ENCODE measurements around the gene NOL4L.

Gene NOL4L

GRCh38 chr20:32603046-32603726 is 18.1 kb upstream of the NOL4L start:
- Histone ChIP-seq H3K4ac (ENCODE audit: low read depth, low read length) (no peak overlapping the region), H3K56ac (ENCODE audit: low read length) (no peak overlapping the region)

GRCh38 chr20:32602273-32602672 is 17.1 kb upstream of the NOL4L start:
- Histone ChIP-seq H3K79me2 (ENCODE audit: control insufficient read depth, insufficient read depth, low read length) (no peaks in the 10 kb centered on the region), H3K23ac (ENCODE audit: low read length) (no peak overlapping the region), H4K8ac (ENCODE audit: low read depth, low read length) (no peak overlapping the region), H2AK5ac (ENCODE audit: low read length) (no peak overlapping the region), H3K27ac (ENCODE audit: low read depth, low read length) (no peak overlapping the region), H3K4me3 (ENCODE audit: low read length) (no peak overlapping the region), H3K79me1 (ENCODE audit: low read length) (no peaks in the 10 kb centered on the region), H3K4me1 (ENCODE audit: control insufficient read depth, low read depth, low read length) (no peaks in the 10 kb centered on the region), H4K5ac (ENCODE audit: low read length) (no peak overlapping the region), H3K4me2 (ENCODE audit: low read length) (no peak overlapping the region), H3K27me3 (ENCODE audit: insufficient read depth, low read length, poor library complexity) (no peaks in the 10 kb centered on the region), H2BK15ac (replicated peaks; ENCODE audit: low read depth) (no peak overlapping the region), H3K4ac (ENCODE audit: low read depth, low read length) (no peak overlapping the region), H3K9ac (ENCODE audit: low read length) (no peak overlapping the region), H3K18ac (ENCODE audit: low read length) (no peak overlapping the region), H3K56ac (ENCODE audit: low read length) (no peak overlapping the region), H2BK5ac (ENCODE audit: low read length) (no peak overlapping the region), H3K36me3 (ENCODE audit: control insufficient read depth, insufficient read depth, low read length) (no peaks in the 10 kb centered on the region), H2BK120ac (ENCODE audit: low read depth, low read length) (no peak overlapping the region)
- no CpG with 5 or more reads among the region's 11 CpGs for WGBS (ENCODE audit: extremely low coverage, insufficient coverage, low lambda C conversion rate)
- no peak for DNase-seq

More at GRCh38 chr20:32603046-32603726, 18.1 kb upstream of the NOL4L start:
- no peak for DNase-seq
- Histone ChIP-seq H3K4me3 (ENCODE audit: low read length) (no peak overlapping the region), H2BK120ac (ENCODE audit: low read depth, low read length) (no peak overlapping the region), H2BK5ac (ENCODE audit: low read length) (no peak overlapping the region), H2BK15ac (replicated peaks; ENCODE audit: low read depth) (no peak overlapping the region), H3K4me1 (ENCODE audit: control insufficient read depth, low read depth, low read length) (no peaks in the 10 kb centered on the region), H3K23ac (ENCODE audit: low read length) (no peak overlapping the region), H4K5ac (ENCODE audit: low read length) (no peak overlapping the region), H3K27ac (ENCODE audit: low read depth, low read length) (no peak overlapping the region), H3K4me2 (ENCODE audit: low read length) (no peak overlapping the region), H3K18ac (ENCODE audit: low read length) (no peak overlapping the region), H4K8ac (ENCODE audit: low read depth, low read length) (no peak overlapping the region), H3K27me3 (ENCODE audit: insufficient read depth, low read length, poor library complexity) (no peaks in the 10 kb centered on the region), H3K79me2 (ENCODE audit: control insufficient read depth, insufficient read depth, low read length) (no peaks in the 10 kb centered on the region), H3K36me3 (ENCODE audit: control insufficient read depth, insufficient read depth, low read length) (no peaks in the 10 kb centered on the region), H3K9ac (ENCODE audit: low read length) (no peak overlapping the region), H3K79me1 (ENCODE audit: low read length) (no peaks in the 10 kb centered on the region), H2AK5ac (ENCODE audit: low read length) (no peak overlapping the region)
- WGBS (ENCODE audit: extremely low coverage, insufficient coverage, low lambda C conversion rate) = no CpG with 5 or more reads among the region's 18 CpGs

GRCh38 chr20:32600681-32601237 is 15.6 kb upstream of the NOL4L start:
- Histone ChIP-seq H3K27me3 (ENCODE audit: insufficient read depth, low read length, poor library complexity) (no peaks in the 10 kb centered on the region), H3K79me1 (ENCODE audit: low read length) (no peaks in the 10 kb centered on the region), H2AK5ac (ENCODE audit: low read length) (no peak overlapping the region), H3K4me2 (ENCODE audit: low read length) (no peak overlapping the region), H3K56ac (ENCODE audit: low read length) (no peak overlapping the region), H2BK120ac (ENCODE audit: low read depth, low read length) (no peak overlapping the region), H3K79me2 (ENCODE audit: control insufficient read depth, insufficient read depth, low read length) (no peaks in the 10 kb centered on the region), H2BK15ac (replicated peaks; ENCODE audit: low read depth) (no peak overlapping the region), H3K36me3 (ENCODE audit: control insufficient read depth, insufficient read depth, low read length) (no peaks in the 10 kb centered on the region), H4K5ac (ENCODE audit: low read length) (no peak overlapping the region), H3K18ac (ENCODE audit: low read length) (no peak overlapping the region), H3K23ac (ENCODE audit: low read length) (no peak overlapping the region), H3K4me1 (ENCODE audit: control insufficient read depth, low read depth, low read length) (no peaks in the 10 kb centered on the region), H3K27ac (ENCODE audit: low read depth, low read length) (no peak overlapping the region), H3K4ac (ENCODE audit: low read depth, low read length) (no peak overlapping the region), H3K9ac (ENCODE audit: low read length) (no peak overlapping the region), H3K4me3 (ENCODE audit: low read length) (no peak overlapping the region), H2BK5ac (ENCODE audit: low read length) (no peak overlapping the region), H4K8ac (ENCODE audit: low read depth, low read length) (no peak overlapping the region)
- DNase-seq = no peak
- WGBS (ENCODE audit: extremely low coverage, insufficient coverage, low lambda C conversion rate) = no CpG with 5 or more reads among the region's 7 CpGs

- no peak overlapping the region for H3K27ac ChIP-seq (ENCODE audit: low read depth, low read length)
- no peak overlapping the region for H4K5ac ChIP-seq (ENCODE audit: low read length)
- H3K4me3 ChIP-seq (ENCODE audit: low read length) = no peak overlapping the region
- no peaks in the 10 kb centered on the region for H3K4me1 ChIP-seq (ENCODE audit: control insufficient read depth, low read depth, low read length)
- no peaks in the 10 kb centered on the region for H3K27me3 ChIP-seq (ENCODE audit: insufficient read depth, low read length, poor library complexity)
- no peak overlapping the region for H3K23ac ChIP-seq (ENCODE audit: low read length)
- H3K9ac ChIP-seq (ENCODE audit: low read length) = no peak overlapping the region
- H3K4me2 ChIP-seq (ENCODE audit: low read length) = no peak overlapping the region
- no peak for DNase-seq
- H2BK5ac ChIP-seq (ENCODE audit: low read length) = no peak overlapping the region
- no peak overlapping the region for H2AK5ac ChIP-seq (ENCODE audit: low read length)
- no peaks in the 10 kb centered on the region for H3K79me2 ChIP-seq (ENCODE audit: control insufficient read depth, insufficient read depth, low read length)
- no peak overlapping the region for H4K8ac ChIP-seq (ENCODE audit: low read depth, low read length)
- no CpG with 5 or more reads among the region's 6 CpGs for WGBS (ENCODE audit: extremely low coverage, insufficient coverage, low lambda C conversion rate)
- H3K56ac ChIP-seq (ENCODE audit: low read length) = no peak overlapping the region
- no peaks in the 10 kb centered on the region for H3K79me1 ChIP-seq (ENCODE audit: low read length)
- H3K4ac ChIP-seq (ENCODE audit: low read depth, low read length) = no peak overlapping the region
- no peak overlapping the region for H2BK15ac ChIP-seq (replicated peaks; ENCODE audit: low read depth)
- H2BK120ac ChIP-seq (ENCODE audit: low read depth, low read length) = no peak overlapping the region
- H3K36me3 ChIP-seq (ENCODE audit: control insufficient read depth, insufficient read depth, low read length) = no peaks in the 10 kb centered on the region
- H3K18ac ChIP-seq (ENCODE audit: low read length) = no peak overlapping the region
Observed at GRCh38 chr20:32599783-32600340, 14.7 kb upstream of the NOL4L start.

- no peak overlapping the region for H3K4me2 ChIP-seq (ENCODE audit: low read length)
- no peak overlapping the region for H2BK5ac ChIP-seq (ENCODE audit: low read length)
- H3K4ac ChIP-seq (ENCODE audit: low read depth, low read length) = no peak overlapping the region
- H3K79me2 ChIP-seq (ENCODE audit: control insufficient read depth, insufficient read depth, low read length) = no peaks in the 10 kb centered on the region
- H3K79me1 ChIP-seq (ENCODE audit: low read length) = no peaks in the 10 kb centered on the region
- WGBS (ENCODE audit: extremely low coverage, insufficient coverage, low lambda C conversion rate) = no CpG with 5 or more reads among the region's 7 CpGs
- H3K27ac ChIP-seq (ENCODE audit: low read depth, low read length) = no peak overlapping the region
- no peak for DNase-seq
- no peaks in the 10 kb centered on the region for H3K27me3 ChIP-seq (ENCODE audit: insufficient read depth, low read length, poor library complexity)
- H2BK15ac ChIP-seq (replicated peaks; ENCODE audit: low read depth) = no peak overlapping the region
- no peak overlapping the region for H3K56ac ChIP-seq (ENCODE audit: low read length)
- H4K8ac ChIP-seq (ENCODE audit: low read depth, low read length) = no peak overlapping the region
- H3K36me3 ChIP-seq (ENCODE audit: control insufficient read depth, insufficient read depth, low read length) = no peaks in the 10 kb centered on the region
- H3K23ac ChIP-seq (ENCODE audit: low read length) = no peak overlapping the region
- no peak overlapping the region for H4K5ac ChIP-seq (ENCODE audit: low read length)
- no peak overlapping the region for H3K9ac ChIP-seq (ENCODE audit: low read length)
- no peaks in the 10 kb centered on the region for H3K4me1 ChIP-seq (ENCODE audit: control insufficient read depth, low read depth, low read length)
- no peak overlapping the region for H2BK120ac ChIP-seq (ENCODE audit: low read depth, low read length)
- H3K4me3 ChIP-seq (ENCODE audit: low read length) = no peak overlapping the region
- H3K18ac ChIP-seq (ENCODE audit: low read length) = no peak overlapping the region
- H2AK5ac ChIP-seq (ENCODE audit: low read length) = no peak overlapping the region
Observed at GRCh38 chr20:32598606-32599005, 13.5 kb upstream of the NOL4L start.

Data from mesendoderm (in vitro differentiated cells).